HepG2 (cell line): ENCODE results near the gene ENTREP1. TPM values are rescaled to one million over a fixed set of nuclear protein-coding genes. Genes with fewer than 3 reads are reported as not detected.

Experiments used
- ATAC-seq: fragments of 200-7000 bp; cut with Tn5 transposase; 3 replicates; pipeline ENCODE4 v1.9.1; 2020; ENCODE audit warnings: mild to moderate bottlenecking, moderate library complexity
- BruUV-seq: library from RNA; stranded (reverse); fragments of 400-500 nt; replicated peaks from 2 replicates; lab custom pipeline; 2021; lab: Mats Ljungman, UMichigan
- CTCF ChIA-PET: fragments of 300-600 bp; formaldehyde crosslinking; extraction: SDS; loops from one replicate; lab custom pipeline; 2021; ENCODE audit warnings: low total read pairs, inconsistent platforms, low intra/inter-chr PET ratio; lab: Yijun Ruan, JAX
- POLR2A ChIA-PET: fragments of 350-600 bp; sonication (Branson Sonifier 250); formaldehyde crosslinking; loops from one replicate; lab custom pipeline; 2020; ENCODE audit warnings: antibody characterized with exemption, inconsistent platforms; lab: Yijun Ruan, JAX
- DNase-seq: peaks from one replicate; pipeline ENCODE4 v3.0.0-alpha.2; 2015; ENCODE audit warnings: low spot score
- FAIRE-seq: peaks from 3 replicates; lab custom pipeline; 2011; peaks lifted over from hg19 to GRCh38; lab: Jason Lieb, UNC
- H2AFZ ChIP-seq: one replicate; pipeline ENCODE4 v1.6.1; 2011; ENCODE audit warnings: low read length, inconsistent platforms
- H3K27ac ChIP-seq: fragments of 300-600 bp; 3 replicates; pipeline ENCODE4 v1.8.0; 2011; ENCODE audit warnings: mixed run types, mild to moderate bottlenecking, mixed read lengths, low read length, inconsistent platforms; ENCODE audit not compliant: insufficient read depth; ENCODE audit errors: extremely low read length
- H3K27me3 ChIP-seq, 2 experiments: fragments of 200-600 bp in 1 of 2; 2 replicates in 1 of 2; 3 replicates in 1 of 2; pipeline versions ENCODE4 v1.6.0 to v1.8.0; 2011; ENCODE audit warnings: low read length in 2 of 2, mild to moderate bottlenecking in 2 of 2, moderate library complexity in 2 of 2, inconsistent platforms in 1 of 2; ENCODE audit not compliant: insufficient read depth in 2 of 2, control insufficient read depth in 1 of 2
- H3K36me3 ChIP-seq, 2 experiments: fragments of 200-600 bp in 1 of 2; replicated peaks in 1 of 2; 2 replicates in 1 of 2; 3 replicates in 1 of 2; pipeline versions ENCODE4 v1.5.1 to v1.8.0; 2011; ENCODE audit warnings: low read length in 2 of 2, inconsistent platforms in 1 of 2; ENCODE audit not compliant: insufficient read depth in 2 of 2, control insufficient read depth in 1 of 2
- H3K4me1 ChIP-seq: 2 replicates; pipeline ENCODE4 v1.5.1; 2012; ENCODE audit warnings: low read length, inconsistent platforms; ENCODE audit not compliant: insufficient read depth
- H3K4me2 ChIP-seq: 2 replicates; pipeline ENCODE4 v1.6.0; 2011; ENCODE audit warnings: low read depth, low read length, inconsistent platforms
- H3K4me3 ChIP-seq, 3 experiments: fragments of 200-600 bp in 1 of 3; sonication (generic), shearing (Covaris generic) in 1 of 3; replicated peaks in 1 of 3; 2 replicates each; pipeline ENCODE4 v1.5.1; 2011 to 2016; ENCODE audit warnings: low read length in 3 of 3, inconsistent platforms in 2 of 3, low read depth in 2 of 3, mild to moderate bottlenecking in 2 of 3, control low read depth in 1 of 3, mixed read lengths in 1 of 3; ENCODE audit not compliant: insufficient read depth in 1 of 3
- H3K79me2 ChIP-seq: one replicate; pipeline ENCODE4 v1.6.1; 2011; ENCODE audit warnings: low read length, inconsistent platforms; ENCODE audit not compliant: insufficient read depth
- H3K9ac ChIP-seq: 2 replicates; pipeline ENCODE4 v1.6.0; 2011; ENCODE audit warnings: mild to moderate bottlenecking, low read depth, low read length, inconsistent platforms; ENCODE audit not compliant: insufficient read depth
- H3K9me3 ChIP-seq: 2 replicates; pipeline ENCODE4 v1.5.1; 2012; ENCODE audit warnings: mild to moderate bottlenecking, low read length
- H4K20me1 ChIP-seq: 2 replicates; pipeline ENCODE4 v1.6.0; 2011; ENCODE audit warnings: inconsistent platforms, mild to moderate bottlenecking, low read length, moderate library complexity; ENCODE audit not compliant: insufficient read depth
- CAMTA2 ChIP-seq: sonication (generic); formaldehyde crosslinking; IDR thresholded peaks from 2 replicates; pipeline ENCODE4 v1.4.0; 2020; ENCODE audit warnings: mild to moderate bottlenecking, missing genetic modification reagents, borderline replicate concordance
- HIVEP1 ChIP-seq: sonication (generic); formaldehyde crosslinking; IDR thresholded peaks from 2 replicates; pipeline ENCODE4 v1.4.0; 2020; ENCODE audit warnings: mild to moderate bottlenecking, missing genetic modification reagents
- KDM4B ChIP-seq: sonication (generic); formaldehyde crosslinking; IDR thresholded peaks from 2 replicates; pipeline ENCODE4 v1.4.0; 2020; ENCODE audit warnings: missing genetic modification reagents
- MED8 ChIP-seq: sonication (generic); formaldehyde crosslinking; IDR thresholded peaks from 2 replicates; pipeline ENCODE4 v1.8.1; 2023; ENCODE audit warnings: mild to moderate bottlenecking, missing genetic modification reagents; ENCODE audit not compliant: insufficient replicate concordance
- NCOA5 ChIP-seq: sonication (generic); formaldehyde crosslinking; IDR thresholded peaks from 2 replicates; pipeline ENCODE4 v1.4.0; 2020; ENCODE audit warnings: missing genetic modification reagents
- NFIB ChIP-seq: sonication (generic); formaldehyde crosslinking; IDR thresholded peaks from 2 replicates; pipeline ENCODE4 v1.9.0; 2021; ENCODE audit warnings: missing genetic modification reagents, mild to moderate bottlenecking, borderline replicate concordance
- PCBP1 ChIP-seq: fragments of 200-400 bp; formaldehyde crosslinking; IDR thresholded peaks from 2 replicates; pipeline ENCODE4 v1.6.1; 2017; ENCODE audit warnings: mild to moderate bottlenecking, low read depth, low read length, borderline replicate concordance
- POLR2A ChIP-seq, 2 experiments: IDR thresholded peaks; 2 replicates each; pipeline ENCODE4 v1.6.1; 2011; ENCODE audit warnings: low read depth in 2 of 2, low read length in 2 of 2, mild to moderate bottlenecking in 1 of 2, moderate library complexity in 1 of 2; ENCODE audit not compliant: insufficient read depth in 1 of 2
- POLR2AphosphoS2 ChIP-seq: IDR thresholded peaks from 2 replicates; pipeline ENCODE4 v1.6.1; 2011; ENCODE audit warnings: low read depth, low read length, improper control_type of control experiment
- SRSF9 ChIP-seq: fragments of 200-400 bp; formaldehyde crosslinking; IDR thresholded peaks from 2 replicates; pipeline ENCODE4 v1.6.1; 2018; ENCODE audit warnings: borderline replicate concordance, mild to moderate bottlenecking, low read depth, low read length; ENCODE audit not compliant: insufficient read depth, poor library complexity, severe bottlenecking
- ZBTB21 ChIP-seq: sonication (generic); formaldehyde crosslinking; IDR thresholded peaks from 2 replicates; pipeline ENCODE4 v1.4.0; 2020; ENCODE audit warnings: missing genetic modification reagents
- ZNF225 ChIP-seq: sonication (generic); formaldehyde crosslinking; IDR thresholded peaks from 2 replicates; pipeline ENCODE4 v1.4.0; 2020; ENCODE audit warnings: mild to moderate bottlenecking, missing genetic modification reagents
- ZNF234 ChIP-seq: sonication (generic); formaldehyde crosslinking; conservative IDR thresholded peaks from 2 replicates; pipeline ENCODE4 v1.5.1; 2020; ENCODE audit warnings: mild to moderate bottlenecking, missing genetic modification reagents
- ZNF33B ChIP-seq: sonication (generic); formaldehyde crosslinking; IDR thresholded peaks from 2 replicates; pipeline ENCODE4 v1.5.1; 2020; ENCODE audit warnings: mild to moderate bottlenecking, missing genetic modification reagents
- ZNF432 ChIP-seq: sonication (generic); formaldehyde crosslinking; IDR thresholded peaks from 2 replicates; pipeline ENCODE4 v1.5.0; 2020; ENCODE audit warnings: missing genetic modification reagents, mild to moderate bottlenecking, borderline replicate concordance
- ZNF781 ChIP-seq: sonication (generic); formaldehyde crosslinking; IDR thresholded peaks from 2 replicates; pipeline ENCODE4 v1.5.1; 2020; ENCODE audit warnings: borderline replicate concordance, mild to moderate bottlenecking, missing genetic modification reagents; ENCODE audit errors: not compliant biosample characterization
- WGBS: methylation state at CpG from one replicate; pipeline ENCODE4 v1.1.6; 2017; ENCODE audit warnings: low lambda C conversion rate; 5-methylcytosine and 5-hydroxymethylcytosine counted together
- in situ Hi-C: cut with HindIII; loops from 2 replicates; pipeline ENCODE4 v1.10.0; 2017; ENCODE audit warnings: low pct_unique_long_range_greater_than_20kb; ENCODE audit not compliant: extremely low pct_ligation_motif_present
- intact Hi-C: fragments of 100-400 bp; cut with micrococcal nuclease; formaldehyde crosslinking; loops from one replicate; pipeline ENCODE4 v1.10.0; 2022; ENCODE audit not compliant: unreplicated experiment
- polyA plus RNA-seq, 8 experiments: library from polyadenylated mRNA; depleted of rRNA in 3 of 8; stranded (reverse) in 7 of 8; unstranded in 1 of 8; fragments of >200 nt; fragmentation: Illumina TruSeq in 4 of 8; extraction: Trizol in 4 of 8; gene quantifications; 2 replicates each; pipeline versions ENCODE4 v1.2.1 to v1.2.3, GENCODE V29; 2011 to 2016; ENCODE audit warnings: low read depth in 4 of 8, missing spikeins in 1 of 8, mixed read lengths in 1 of 8; ENCODE audit not compliant: insufficient read depth in 1 of 8
- total RNA-seq, 5 experiments: library from RNA; depleted of rRNA; stranded (reverse); fragments of >200 nt; fragmentation: Illumina TruSeq; extraction: Trizol; gene quantifications; 2 replicates each; pipeline ENCODE4 v1.2.3, GENCODE V29; 2016; ENCODE audit warnings: low read depth in 1 of 5

ENTREP1 gene
- total and polyA plus RNA-seq, 2 of the 13 experiments (the other 11 are each of a cell fraction or from before 2014, with no cell fraction given): not detected

GRCh38 chr9:69430206-69430605, 105.2 kb downstream of the ENTREP1 start:
- ChIA-PET POLR2A (no interaction called here), CTCF (no interaction called here)
- Histone ChIP-seq H3K79me2 (no peaks in the 10 kb centered on the region), H2AFZ (no peak overlapping the region), H3K4me3 (no peak overlapping the region), H3K4me1 (no peaks in the 10 kb centered on the region), H3K27me3 (peaks cover 5 to 20% of the 10 kb centered on the region in 2 experiments; a peak in 3 of 5 replicates), H3K4me2 (no peak overlapping the region), H3K9me3 (no peaks in the 10 kb centered on the region), H3K27ac (no peak overlapping the region), H3K9ac (no peak overlapping the region), H3K36me3 (no peaks in the 10 kb centered on the region), H4K20me1 (no peaks in the 10 kb centered on the region)
- no peak for TF ChIP-seq POLR2AphosphoS2
- TF ChIP-seq POLR2A (IDR thresholded peaks at IDR 0.05; ENCODE audit: insufficient read depth in 1 of 2, low read depth in 2 of 2, low read length in 2 of 2): no peak
- TF ChIP-seq MED8 (CRISPR knock-in tag): no peak
- TF ChIP-seq ZNF225 (CRISPR knock-in tag): no peak
- TF ChIP-seq NCOA5 (CRISPR knock-in tag): no peak
- TF ChIP-seq KDM4B: no peak
- TF ChIP-seq NFIB (CRISPR knock-in tag): no peak
- no peak for TF ChIP-seq ZNF33B (CRISPR knock-in tag)
- no peak for TF ChIP-seq HIVEP1 (CRISPR knock-in tag)
- TF ChIP-seq ZNF432 (CRISPR knock-in tag): no peak
- TF ChIP-seq ZNF234 (CRISPR knock-in tag): no peak
- no peak for TF ChIP-seq ZBTB21 (CRISPR knock-in tag)
- TF ChIP-seq CAMTA2 (CRISPR knock-in tag): no peak
- no peak for TF ChIP-seq ZNF781
- no peak for TF ChIP-seq PCBP1
- no peak for TF ChIP-seq SRSF9
- FAIRE-seq: no peak
- in situ Hi-C loops: loop anchor here (25.0 kb wide), 1 partner anchor 482 kb away; no protein-coding TSS in a partner anchor
- 28% methylated on average over 4 of the region's 4 CpGs for WGBS
- BruUV-seq: no TSS peak
- no peak for DNase-seq
- ATAC-seq: no peak
- intact Hi-C loops: no loop called here
